HCT116 (cell line): Measurements from ENCODE around the gene CNKSR3. TPM values are rescaled to one million over a fixed set of nuclear protein-coding genes. Genes with fewer than 3 reads are reported as not detected.

Experiments
- ATAC-seq: fragments of 200-7000 bp; cut with Tn5 transposase; 2 replicates; pipeline ENCODE4 v1.9.1; 2020; ENCODE audit warnings: mild to moderate bottlenecking, moderate library complexity
- BruUV-seq: library from RNA; stranded (reverse); fragments of 400-500 nt; replicated peaks from 2 replicates; lab custom pipeline; 2021; lab: Mats Ljungman, UMichigan
- CTCF ChIA-PET: fragments of 300-600 bp; sonication (Branson Sonifier 250); formaldehyde crosslinking; loops from one replicate; lab custom pipeline; 2021; ENCODE audit warnings: antibody characterized with exemption; lab: Charles Lee
- POLR2A ChIA-PET: fragments of 300-600, 350-600 bp; sonication (Branson Sonifier 250); formaldehyde crosslinking; loops from one replicate; lab custom pipeline; 2021; ENCODE audit warnings: antibody characterized with exemption; lab: Charles Lee
- RAD21 ChIA-PET, 2 experiments: fragments of 300-600 bp; sonication (Branson Sonifier 250); formaldehyde crosslinking; loops; one replicate each; lab custom pipeline; 2023; ENCODE audit warnings: low total read pairs in 2 of 2; ENCODE audit not compliant: uncharacterized antibody in 2 of 2, unreplicated experiment in 2 of 2, low non-redundant PET in 1 of 2; lab: Charles Lee
- DNase-seq: peaks from one replicate; pipeline ENCODE4 v3.0.0-alpha.2; 2010; ENCODE audit warnings: low read depth, low spot score
- H2AFZ ChIP-seq: fragments of 200-600 bp; shearing (Covaris generic), sonication (generic); 2 replicates; pipeline ENCODE4 v1.6.1; 2017; ENCODE audit warnings: low read depth, mixed run types, mixed read lengths, antibody characterized with exemption, low read length; ENCODE audit not compliant: poor library complexity, severe bottlenecking
- H3K27ac ChIP-seq: 2 replicates; pipeline ENCODE4 v1.5.1; 2012; ENCODE audit warnings: low read depth, low read length
- H3K27me3 ChIP-seq: fragments of 200-600 bp; sonication (generic); 2 replicates; pipeline ENCODE4 v1.6.1; 2016; ENCODE audit warnings: mixed run types, low read length, mixed read lengths; ENCODE audit not compliant: insufficient read depth
- H3K36me3 ChIP-seq, 2 experiments: fragments of 200-500 bp in 1 of 2; fragments of 200-600 bp in 1 of 2; sonication (Bioruptor generic) in 1 of 2; sonication (generic) in 1 of 2; 2 replicates each; pipeline versions ENCODE4 v1.5.1 to v1.6.1; 2014 to 2016; ENCODE audit warnings: low read length in 2 of 2, inconsistent platforms in 1 of 2, mixed read lengths in 1 of 2, mixed run types in 1 of 2; ENCODE audit not compliant: insufficient read depth in 2 of 2, control insufficient read depth in 1 of 2
- H3K4me1 ChIP-seq, 2 experiments: fragments of 200-600 bp in 1 of 2; sonication (generic) in 1 of 2; 2 replicates each; pipeline versions ENCODE4 v1.5.1 to v1.6.1; 2012 to 2017; ENCODE audit warnings: low read length in 2 of 2, inconsistent platforms in 1 of 2, mild to moderate bottlenecking in 1 of 2, mixed read lengths in 1 of 2, mixed run types in 1 of 2, moderate library complexity in 1 of 2; ENCODE audit not compliant: insufficient read depth in 2 of 2, control insufficient read depth in 1 of 2
- H3K4me2 ChIP-seq: fragments of 200-600 bp; sonication (generic); 2 replicates; pipeline ENCODE4 v1.6.1; 2017; ENCODE audit warnings: mixed run types, low read length, mixed read lengths
- H3K4me3 ChIP-seq, 2 experiments: fragments of 200-600 bp in 1 of 2; sonication (generic) in 1 of 2; replicated peaks in 1 of 2; 2 replicates each; pipeline ENCODE4 v1.5.1; 2011 to 2016; ENCODE audit warnings: low read length in 2 of 2, control low read depth in 1 of 2, low read depth in 1 of 2, mild to moderate bottlenecking in 1 of 2, mixed read lengths in 1 of 2, mixed run types in 1 of 2
- H3K79me2 ChIP-seq: fragments of 200-600 bp; sonication (generic); 2 replicates; pipeline ENCODE4 v1.6.1; 2017; ENCODE audit warnings: mild to moderate bottlenecking, mixed run types, low read length, moderate library complexity, mixed read lengths; ENCODE audit not compliant: insufficient read depth
- H3K9ac ChIP-seq: fragments of 200-600 bp; sonication (generic); 2 replicates; pipeline ENCODE4 v1.6.1; 2016; ENCODE audit warnings: low read length, mixed read lengths
- H3K9me2 ChIP-seq: fragments of 200-600 bp; sonication (generic), shearing (Covaris generic); 2 replicates; pipeline ENCODE4 v1.6.1; 2017; ENCODE audit warnings: mixed run types, mild to moderate bottlenecking, moderate library complexity; ENCODE audit not compliant: insufficient read depth
- H3K9me3 ChIP-seq, 2 experiments: fragments of 200-500 bp in 1 of 2; fragments of 200-600 bp in 1 of 2; sonication (Bioruptor generic) in 1 of 2; sonication (generic) in 1 of 2; 2 replicates each; pipeline ENCODE4 v1.6.1; 2014 to 2017; ENCODE audit warnings: low read length in 2 of 2, mixed read lengths in 2 of 2, inconsistent platforms in 1 of 2, low read depth in 1 of 2, mild to moderate bottlenecking in 1 of 2, mixed run types in 1 of 2, moderate library complexity in 1 of 2; ENCODE audit not compliant: control insufficient read depth in 1 of 2, insufficient read depth in 1 of 2
- H4K20me1 ChIP-seq: fragments of 200-600 bp; sonication (generic), shearing (Covaris generic); 2 replicates; pipeline ENCODE4 v1.6.1; 2017; ENCODE audit warnings: mixed run types, mild to moderate bottlenecking, moderate library complexity; ENCODE audit not compliant: insufficient read depth
- CBX3 ChIP-seq: IDR thresholded peaks from 2 replicates; pipeline ENCODE4 v1.6.1; 2012; ENCODE audit warnings: low read depth
- ELF1 ChIP-seq: IDR thresholded peaks from 2 replicates; pipeline ENCODE4 v1.6.1; 2012; ENCODE audit warnings: low read depth, borderline replicate concordance
- EZH2 ChIP-seq: fragments of 200-600 bp; sonication (generic); IDR thresholded peaks from 2 replicates; pipeline ENCODE4 v1.6.1; 2017; ENCODE audit warnings: antibody characterized with exemption, mixed run types
- EZH2phosphoT487 ChIP-seq: fragments of 200-600 bp; IDR thresholded peaks from 2 replicates; pipeline ENCODE4 v1.6.1; 2018; ENCODE audit warnings: antibody characterized with exemption, borderline replicate concordance
- FOSL1 ChIP-seq: IDR thresholded peaks from 2 replicates; pipeline ENCODE4 v1.6.1; 2012; ENCODE audit warnings: low read depth
- POLR2A ChIP-seq: IDR thresholded peaks from 2 replicates; pipeline ENCODE4 v1.7.0; 2011; ENCODE audit warnings: borderline replicate concordance; ENCODE audit not compliant: insufficient read depth, insufficient read length; ENCODE audit errors: extremely low read depth
- POLR2AphosphoS5 ChIP-seq: IDR thresholded peaks from 2 replicates; pipeline ENCODE4 v1.6.1; 2011; ENCODE audit warnings: mild to moderate bottlenecking, low read depth, low read length, moderate library complexity
- SIN3A ChIP-seq: IDR thresholded peaks from 2 replicates; pipeline ENCODE4 v1.6.1; 2012; ENCODE audit warnings: low read depth
- SP1 ChIP-seq: IDR thresholded peaks from 2 replicates; pipeline ENCODE4 v1.6.1; 2012; ENCODE audit warnings: low read depth
- SRF ChIP-seq: IDR thresholded peaks from 2 replicates; pipeline ENCODE4 v1.6.1; 2012; ENCODE audit warnings: low read depth
- TCF7L2 ChIP-seq: IDR thresholded peaks from 2 replicates; pipeline ENCODE4 v1.7.0; 2011; ENCODE audit warnings: borderline replicate concordance, inconsistent platforms; ENCODE audit not compliant: insufficient read depth, insufficient read length; ENCODE audit errors: extremely low read depth
- YY1 ChIP-seq: IDR thresholded peaks from 2 replicates; pipeline ENCODE4 v1.6.1; 2011; ENCODE audit warnings: low read length, low read depth, moderate library complexity, mild to moderate bottlenecking; ENCODE audit not compliant: insufficient replicate concordance; ENCODE audit errors: extremely low read depth
- ZFX ChIP-seq: fragments of 450-650 bp; IDR thresholded peaks from 2 replicates; pipeline ENCODE4 v1.6.1; 2017
- intact Hi-C: fragments of 100-400 bp; cut with micrococcal nuclease; formaldehyde crosslinking; loops from 2 replicates; pipeline ENCODE4 v1.10.0; 2022
- total RNA-seq: library from RNA; stranded (reverse); gene quantifications from one replicate; pipeline ENCODE4 v1.2.1, GENCODE V29; 2021; ENCODE audit not compliant: unreplicated experiment
- TF ChIP-seq, protein P1 (sequence below): IDR thresholded peaks from 2 replicates; pipeline ENCODE4 v1.6.1; 2012
- TF ChIP-seq, protein P2 (sequence below): IDR thresholded peaks from 2 replicates; pipeline ENCODE4 v1.6.1; 2012; ENCODE audit warnings: low read depth
- TF ChIP-seq, protein P3 (sequence below): IDR thresholded peaks from 2 replicates; pipeline ENCODE4 v1.6.1; 2011; ENCODE audit warnings: mild to moderate bottlenecking, low read length, moderate library complexity; ENCODE audit not compliant: insufficient replicate concordance; ENCODE audit errors: extremely low read depth
- TF ChIP-seq, protein P4 (sequence below): IDR thresholded peaks from 2 replicates; pipeline ENCODE4 v1.6.1; 2012

CNKSR3 gene
- total RNA-seq, 1 experiment from 2014 or later, result 15.4 TPM

DNA sequence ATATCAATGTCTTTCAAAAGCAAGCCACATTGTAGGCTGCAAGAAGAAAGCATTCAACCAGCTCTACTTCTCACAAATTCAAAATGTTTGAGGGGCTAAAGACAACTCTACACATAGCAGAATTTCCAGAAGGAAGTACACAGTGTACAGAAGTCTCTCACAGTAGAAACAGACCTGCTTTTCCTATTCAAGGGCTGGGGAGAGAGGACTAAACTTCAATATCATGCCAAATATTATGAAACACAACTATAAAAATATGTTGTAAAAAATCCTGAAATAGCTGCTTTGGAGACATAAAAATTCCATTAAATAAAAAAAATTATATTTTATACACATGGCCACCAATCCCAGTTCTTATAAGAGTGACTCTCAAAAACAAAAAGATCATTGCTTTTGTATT is 83.0 kb downstream of the CNKSR3 start:
- POLR2A ChIA-PET, result interaction anchor here (1.3 kb wide), 1 partner anchor 16 kb away, joined by 3 read pairs; no protein-coding TSS in a partner anchor
- BruUV-seq, result no TSS peak
- no peak for DNase-seq

DNA sequence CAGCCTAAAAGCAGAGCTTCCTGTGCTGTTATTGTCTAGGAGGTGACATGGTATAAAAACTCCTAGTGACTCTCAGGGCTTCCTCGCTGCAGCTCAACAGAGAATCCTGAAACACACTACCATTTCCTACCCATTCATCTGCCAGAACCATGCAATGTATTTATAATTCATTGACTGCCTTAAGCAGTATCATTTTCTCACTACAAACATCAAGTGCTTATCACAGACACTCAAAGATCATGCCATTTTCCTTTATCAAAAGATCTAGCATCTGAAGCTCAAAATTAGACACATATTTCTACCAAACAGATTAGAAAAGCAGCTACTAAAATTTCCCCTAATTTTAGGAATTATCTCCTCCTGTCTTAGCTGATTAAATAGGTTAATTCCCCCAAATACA is 83.5 kb downstream of the CNKSR3 start:
- DNase-seq (no peak), ATAC-seq (no peak)
- no peaks in the 10 kb centered on the region; the same call in 1 of the 2 replicates for H4K20me1 ChIP-seq
- no peaks in the 10 kb centered on the region for H3K9me2 ChIP-seq
- RAD21 ChIA-PET, result no interaction called here
- CTCF ChIA-PET, result no interaction called here
- H3K79me2 ChIP-seq, result no peaks in the 10 kb centered on the region
- H3K9ac ChIP-seq, result no peak overlapping the region
- POLR2A ChIA-PET, result interaction anchor here (1.3 kb wide), 1 partner anchor 16 kb away, joined by 3 read pairs; no protein-coding TSS in a partner anchor
- intact Hi-C loops, result no loop called here
- no peak overlapping the region for H2AFZ ChIP-seq
- no peak overlapping the region for H3K4me2 ChIP-seq
- BruUV-seq, result no TSS peak
- no peaks in the 10 kb centered on the region for H3K4me1 ChIP-seq
- H3K9me3 ChIP-seq, result no peaks in the 10 kb centered on the region
- no peaks in the 10 kb centered on the region for H3K36me3 ChIP-seq
- H3K27me3 ChIP-seq, result no peaks in the 10 kb centered on the region
- H3K4me3 ChIP-seq, result no peak overlapping the region
- no peak overlapping the region for H3K27ac ChIP-seq
- TF ChIP-seq POLR2A (no peak), POLR2AphosphoS5 (no peak), CBX3 (no peak), YY1 (no peak), EZH2 (no peak), ZFX (no peak), SRF (no peak), FOSL1 (no peak), ELF1 (no peak), SIN3A (no peak)
- TF ChIP-seq, protein P1, sequence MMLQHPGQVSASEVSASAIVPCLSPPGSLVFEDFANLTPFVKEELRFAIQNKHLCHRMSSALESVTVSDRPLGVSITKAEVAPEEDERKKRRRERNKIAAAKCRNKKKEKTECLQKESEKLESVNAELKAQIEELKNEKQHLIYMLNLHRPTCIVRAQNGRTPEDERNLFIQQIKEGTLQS, result no peak
- TF ChIP-seq, protein P2, sequence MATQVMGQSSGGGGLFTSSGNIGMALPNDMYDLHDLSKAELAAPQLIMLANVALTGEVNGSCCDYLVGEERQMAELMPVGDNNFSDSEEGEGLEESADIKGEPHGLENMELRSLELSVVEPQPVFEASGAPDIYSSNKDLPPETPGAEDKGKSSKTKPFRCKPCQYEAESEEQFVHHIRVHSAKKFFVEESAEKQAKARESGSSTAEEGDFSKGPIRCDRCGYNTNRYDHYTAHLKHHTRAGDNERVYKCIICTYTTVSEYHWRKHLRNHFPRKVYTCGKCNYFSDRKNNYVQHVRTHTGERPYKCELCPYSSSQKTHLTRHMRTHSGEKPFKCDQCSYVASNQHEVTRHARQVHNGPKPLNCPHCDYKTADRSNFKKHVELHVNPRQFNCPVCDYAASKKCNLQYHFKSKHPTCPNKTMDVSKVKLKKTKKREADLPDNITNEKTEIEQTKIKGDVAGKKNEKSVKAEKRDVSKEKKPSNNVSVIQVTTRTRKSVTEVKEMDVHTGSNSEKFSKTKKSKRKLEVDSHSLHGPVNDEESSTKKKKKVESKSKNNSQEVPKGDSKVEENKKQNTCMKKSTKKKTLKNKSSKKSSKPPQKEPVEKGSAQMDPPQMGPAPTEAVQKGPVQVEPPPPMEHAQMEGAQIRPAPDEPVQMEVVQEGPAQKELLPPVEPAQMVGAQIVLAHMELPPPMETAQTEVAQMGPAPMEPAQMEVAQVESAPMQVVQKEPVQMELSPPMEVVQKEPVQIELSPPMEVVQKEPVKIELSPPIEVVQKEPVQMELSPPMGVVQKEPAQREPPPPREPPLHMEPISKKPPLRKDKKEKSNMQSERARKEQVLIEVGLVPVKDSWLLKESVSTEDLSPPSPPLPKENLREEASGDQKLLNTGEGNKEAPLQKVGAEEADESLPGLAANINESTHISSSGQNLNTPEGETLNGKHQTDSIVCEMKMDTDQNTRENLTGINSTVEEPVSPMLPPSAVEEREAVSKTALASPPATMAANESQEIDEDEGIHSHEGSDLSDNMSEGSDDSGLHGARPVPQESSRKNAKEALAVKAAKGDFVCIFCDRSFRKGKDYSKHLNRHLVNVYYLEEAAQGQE, result no peak
- TF ChIP-seq, protein P3, sequence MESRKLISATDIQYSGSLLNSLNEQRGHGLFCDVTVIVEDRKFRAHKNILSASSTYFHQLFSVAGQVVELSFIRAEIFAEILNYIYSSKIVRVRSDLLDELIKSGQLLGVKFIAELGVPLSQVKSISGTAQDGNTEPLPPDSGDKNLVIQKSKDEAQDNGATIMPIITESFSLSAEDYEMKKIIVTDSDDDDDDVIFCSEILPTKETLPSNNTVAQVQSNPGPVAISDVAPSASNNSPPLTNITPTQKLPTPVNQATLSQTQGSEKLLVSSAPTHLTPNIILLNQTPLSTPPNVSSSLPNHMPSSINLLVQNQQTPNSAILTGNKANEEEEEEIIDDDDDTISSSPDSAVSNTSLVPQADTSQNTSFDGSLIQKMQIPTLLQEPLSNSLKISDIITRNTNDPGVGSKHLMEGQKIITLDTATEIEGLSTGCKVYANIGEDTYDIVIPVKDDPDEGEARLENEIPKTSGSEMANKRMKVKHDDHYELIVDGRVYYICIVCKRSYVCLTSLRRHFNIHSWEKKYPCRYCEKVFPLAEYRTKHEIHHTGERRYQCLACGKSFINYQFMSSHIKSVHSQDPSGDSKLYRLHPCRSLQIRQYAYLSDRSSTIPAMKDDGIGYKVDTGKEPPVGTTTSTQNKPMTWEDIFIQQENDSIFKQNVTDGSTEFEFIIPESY, result no peak

More for the DNA sequence above, 83.0 kb downstream of the CNKSR3 start:
- TF ChIP-seq, protein P4, sequence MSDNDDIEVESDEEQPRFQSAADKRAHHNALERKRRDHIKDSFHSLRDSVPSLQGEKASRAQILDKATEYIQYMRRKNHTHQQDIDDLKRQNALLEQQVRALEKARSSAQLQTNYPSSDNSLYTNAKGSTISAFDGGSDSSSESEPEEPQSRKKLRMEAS, result no peak
- no peak for TF ChIP-seq SP1
- TF ChIP-seq FOSL1, result no peak
- no peak for TF ChIP-seq EZH2phosphoT487
- TF ChIP-seq EZH2, result no peak
- no peak for TF ChIP-seq SIN3A
- TF ChIP-seq TCF7L2, result no peak
- ChIA-PET CTCF (no interaction called here), RAD21 (no interaction called here)
- Histone ChIP-seq H3K4me1 (no peaks in the 10 kb centered on the region), H3K79me2 (no peaks in the 10 kb centered on the region), H3K9me3 (no peaks in the 10 kb centered on the region), H3K27ac (no peak overlapping the region), H3K9me2 (no peaks in the 10 kb centered on the region), H3K9ac (no peak overlapping the region), H2AFZ (no peak overlapping the region), H3K36me3 (no peaks in the 10 kb centered on the region), H3K4me2 (no peak overlapping the region), H3K4me3 (no peak overlapping the region), H4K20me1 (no peaks in the 10 kb centered on the region; the same call in 1 of the 2 replicates), H3K27me3 (no peaks in the 10 kb centered on the region)
- no peak for ATAC-seq
- intact Hi-C loops, result no loop called here
